HEK293 (cell line): Measurements from ENCODE around the gene FAM169A.
"Not testable (repeated sequence)": the region's sequence is repeated elsewhere in the genome, so short reads cannot be mapped to it uniquely, and the experiment has no call there.

Experiments used
- CTCF ChIA-PET: fragments of 350-600 bp; formaldehyde crosslinking; extraction: SDS; loops from one replicate; lab custom pipeline; 2021; ENCODE audit warnings: antibody characterized with exemption; lab: Yijun Ruan, JAX
- POLR2A ChIA-PET: fragments of 300-600 bp; formaldehyde crosslinking; extraction: SDS; loops from one replicate; lab custom pipeline; 2020; ENCODE audit warnings: antibody characterized with exemption, inconsistent platforms; lab: Yijun Ruan, JAX
- H3K27ac ChIP-seq: fragments of 200-500 bp; sonication (Bioruptor generic); 2 replicates; pipeline ENCODE4 v1.5.1; 2014; ENCODE audit warnings: low read depth, low read length, control low read depth, inconsistent platforms; ENCODE audit errors: extremely low read depth
- H3K36me3 ChIP-seq, 2 experiments: fragments of 200-500 bp in 1 of 2; sonication (Bioruptor generic) in 1 of 2; 1 replicate in 1 of 2; 2 replicates in 1 of 2; pipeline ENCODE4 v1.5.1; 2014 to 2017; ENCODE audit warnings: inconsistent platforms in 2 of 2, low read length in 2 of 2; ENCODE audit not compliant: control insufficient read depth in 2 of 2, insufficient read depth in 1 of 2
- H3K4me1 ChIP-seq: fragments of 200-500 bp; sonication (Bioruptor generic); 2 replicates; pipeline ENCODE4 v1.5.1; 2014; ENCODE audit warnings: mild to moderate bottlenecking, low read length, inconsistent platforms; ENCODE audit not compliant: control insufficient read depth, insufficient read depth
- H3K4me3 ChIP-seq: 2 replicates; pipeline ENCODE4 v1.5.1; 2011; ENCODE audit warnings: low read depth, mild to moderate bottlenecking, control low read depth, low read length, moderate library complexity
- H3K9me3 ChIP-seq: fragments of 200-500 bp; sonication (Bioruptor generic); 2 replicates; pipeline ENCODE4 v1.5.1; 2014; ENCODE audit warnings: low read depth, low read length, inconsistent platforms; ENCODE audit not compliant: control insufficient read depth, insufficient read depth
- FEZF1 ChIP-seq: fragments of 450-650 bp; formaldehyde crosslinking; IDR thresholded peaks from 2 replicates; pipeline ENCODE4 v1.5.1; 2016; ENCODE audit warnings: missing biosample characterization, missing genetic modification characterization
- HOXC10 ChIP-seq: sonication (generic); formaldehyde crosslinking; IDR thresholded peaks from 2 replicates; pipeline ENCODE4 v1.8.1; 2023; ENCODE audit warnings: mild to moderate bottlenecking, missing genetic modification reagents
- IKZF3 ChIP-seq: fragments of 450-650 bp; IDR thresholded peaks from 2 replicates; pipeline ENCODE4 v1.5.0; 2018; ENCODE audit warnings: missing biosample characterization, mild to moderate bottlenecking, missing genetic modification characterization, moderate library complexity
- KLF9 ChIP-seq: fragments of 450-650 bp; formaldehyde crosslinking; IDR thresholded peaks from 2 replicates; pipeline ENCODE4 v1.5.1; 2016; ENCODE audit warnings: missing biosample characterization, missing genetic modification characterization, low read depth
- REPIN1 ChIP-seq: fragments of 450-650 bp; formaldehyde crosslinking; IDR thresholded peaks from 2 replicates; pipeline ENCODE4 v1.5.1; 2017; ENCODE audit warnings: missing biosample characterization, missing genetic modification characterization, low read depth
- SCRT2 ChIP-seq: fragments of 450-650 bp; formaldehyde crosslinking; IDR thresholded peaks from 2 replicates; pipeline ENCODE4 v1.5.1; 2016; ENCODE audit warnings: missing biosample characterization, missing genetic modification characterization
- SP2 ChIP-seq: fragments of 450-650 bp; formaldehyde crosslinking; IDR thresholded peaks from 2 replicates; pipeline ENCODE4 v1.5.1; 2016; ENCODE audit warnings: missing biosample characterization, missing genetic modification characterization
- SP3 ChIP-seq: fragments of 450-650 bp; formaldehyde crosslinking; IDR thresholded peaks from 2 replicates; pipeline ENCODE4 v1.5.1; 2016; ENCODE audit warnings: missing biosample characterization, missing genetic modification characterization
- ZBTB7A ChIP-seq: fragments of 450-650 bp; formaldehyde crosslinking; IDR thresholded peaks from 2 replicates; pipeline ENCODE4 v1.5.1; 2016; ENCODE audit warnings: low read depth, missing biosample characterization, missing genetic modification characterization
- ZNF112 ChIP-seq: fragments of 450-650 bp; formaldehyde crosslinking; IDR thresholded peaks from 2 replicates; pipeline ENCODE4 v1.5.0; 2017; ENCODE audit warnings: missing biosample characterization, missing genetic modification characterization
- ZNF221 ChIP-seq: fragments of 450-650 bp; formaldehyde crosslinking; IDR thresholded peaks from 2 replicates; pipeline ENCODE4 v1.5.1; 2017; ENCODE audit warnings: missing biosample characterization, missing genetic modification characterization, borderline replicate concordance
- ZNF302 ChIP-seq: fragments of 450-650 bp; formaldehyde crosslinking; IDR thresholded peaks from 2 replicates; pipeline ENCODE4 v1.5.1; 2016; ENCODE audit warnings: missing biosample characterization, missing genetic modification characterization, low read depth
- ZNF561 ChIP-seq: fragments of 450-650 bp; IDR thresholded peaks from 2 replicates; pipeline ENCODE4 v1.5.1; 2018; ENCODE audit warnings: missing biosample characterization, missing genetic modification characterization, borderline replicate concordance
- ZNF571 ChIP-seq: fragments of 450-650 bp; formaldehyde crosslinking; IDR thresholded peaks from 2 replicates; pipeline ENCODE4 v1.5.0; 2017; ENCODE audit warnings: missing biosample characterization, missing genetic modification characterization
- ZNF621 ChIP-seq: fragments of 450-650 bp; formaldehyde crosslinking; IDR thresholded peaks from 2 replicates; pipeline ENCODE4 v1.5.1; 2017; ENCODE audit warnings: missing biosample characterization, missing genetic modification characterization
- ZNF791 ChIP-seq: fragments of 450-650 bp; formaldehyde crosslinking; IDR thresholded peaks from 2 replicates; pipeline ENCODE4 v1.5.1; 2016; ENCODE audit warnings: missing biosample characterization, missing genetic modification characterization
- TF ChIP-seq, protein P1 (sequence below): fragments of 450-650 bp; formaldehyde crosslinking; IDR thresholded peaks from 2 replicates; pipeline ENCODE4 v1.5.1; 2017; ENCODE audit warnings: missing biosample characterization, missing genetic modification characterization
- TF ChIP-seq, protein P2 (sequence below): fragments of 450-650 bp; formaldehyde crosslinking; IDR thresholded peaks from 2 replicates; pipeline ENCODE4 v1.5.1; 2016; ENCODE audit warnings: missing biosample characterization, missing genetic modification characterization
- TF ChIP-seq, protein P3 (sequence below): fragments of 450-650 bp; formaldehyde crosslinking; conservative IDR thresholded peaks from 2 replicates; pipeline ENCODE4 v1.5.1; 2016; ENCODE audit warnings: low read depth, missing biosample characterization, missing genetic modification characterization
- TF ChIP-seq, protein P4 (sequence below): fragments of 450-650 bp; formaldehyde crosslinking; IDR thresholded peaks from 2 replicates; pipeline ENCODE4 v1.5.1; 2017; ENCODE audit warnings: missing biosample characterization, missing genetic modification characterization
- TF ChIP-seq, protein P5 (sequence below): fragments of 450-650 bp; formaldehyde crosslinking; optimal IDR thresholded peaks from 2 replicates; pipeline ENCODE3; 2016; ENCODE audit warnings: missing biosample characterization, mild to moderate bottlenecking, missing genetic modification characterization

The FAM169A gene

GRCh38 chr5:74863726-74864125, 2.5 kb downstream of the FAM169A start:
- Histone ChIP-seq H3K36me3 (no peaks in the 10 kb centered on the region), H3K27ac (no peak overlapping the region), H3K4me3 (no peak overlapping the region), H3K9me3 (no peaks in the 10 kb centered on the region), H3K4me1 (peaks cover 3% of the 10 kb centered on the region; the same call in 1 of the 2 replicates)
- POLR2A ChIA-PET = no interaction called here
- CTCF ChIA-PET = interaction anchor here (0.6 kb wide), 1 partner anchor 92 kb away, joined by 3 read pairs; no protein-coding TSS in a partner anchor
- no peak for TF ChIP-seq IKZF3 (tag by site-specific recombination)
- TF ChIP-seq ZNF302 (tag by site-specific recombination) = no peak
- TF ChIP-seq, protein P1, sequence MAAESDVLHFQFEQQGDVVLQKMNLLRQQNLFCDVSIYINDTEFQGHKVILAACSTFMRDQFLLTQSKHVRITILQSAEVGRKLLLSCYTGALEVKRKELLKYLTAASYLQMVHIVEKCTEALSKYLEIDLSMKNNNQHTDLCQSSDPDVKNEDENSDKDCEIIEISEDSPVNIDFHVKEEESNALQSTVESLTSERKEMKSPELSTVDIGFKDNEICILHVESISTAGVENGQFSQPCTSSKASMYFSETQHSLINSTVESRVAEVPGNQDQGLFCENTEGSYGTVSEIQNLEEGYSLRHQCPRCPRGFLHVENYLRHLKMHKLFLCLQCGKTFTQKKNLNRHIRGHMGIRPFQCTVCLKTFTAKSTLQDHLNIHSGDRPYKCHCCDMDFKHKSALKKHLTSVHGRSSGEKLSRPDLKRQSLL (tag by site-specific recombination) = no peak
- TF ChIP-seq KLF9 = no peak
- no peak for TF ChIP-seq SP3
- TF ChIP-seq, protein P2, sequence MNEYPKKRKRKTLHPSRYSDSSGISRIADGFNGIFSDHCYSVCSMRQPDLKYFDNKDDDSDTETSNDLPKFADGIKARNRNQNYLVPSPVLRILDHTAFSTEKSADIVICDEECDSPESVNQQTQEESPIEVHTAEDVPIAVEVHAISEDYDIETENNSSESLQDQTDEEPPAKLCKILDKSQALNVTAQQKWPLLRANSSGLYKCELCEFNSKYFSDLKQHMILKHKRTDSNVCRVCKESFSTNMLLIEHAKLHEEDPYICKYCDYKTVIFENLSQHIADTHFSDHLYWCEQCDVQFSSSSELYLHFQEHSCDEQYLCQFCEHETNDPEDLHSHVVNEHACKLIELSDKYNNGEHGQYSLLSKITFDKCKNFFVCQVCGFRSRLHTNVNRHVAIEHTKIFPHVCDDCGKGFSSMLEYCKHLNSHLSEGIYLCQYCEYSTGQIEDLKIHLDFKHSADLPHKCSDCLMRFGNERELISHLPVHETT (tag by site-specific recombination) = no peak
- TF ChIP-seq REPIN1 (tag by site-specific recombination) = no peak
- TF ChIP-seq SCRT2 = no peak
- TF ChIP-seq SP2 = no peak
- no peak for TF ChIP-seq ZNF112 (tag by site-specific recombination)

GRCh38 chr5:74862221-74862620, 4.0 kb downstream of the FAM169A start:
- Histone ChIP-seq H3K9me3 (no peaks in the 10 kb centered on the region), H3K36me3 (no peaks in the 10 kb centered on the region; a peak in 1 of 3 replicates)
- CTCF ChIA-PET = no interaction called here
- TF ChIP-seq, protein P3, sequence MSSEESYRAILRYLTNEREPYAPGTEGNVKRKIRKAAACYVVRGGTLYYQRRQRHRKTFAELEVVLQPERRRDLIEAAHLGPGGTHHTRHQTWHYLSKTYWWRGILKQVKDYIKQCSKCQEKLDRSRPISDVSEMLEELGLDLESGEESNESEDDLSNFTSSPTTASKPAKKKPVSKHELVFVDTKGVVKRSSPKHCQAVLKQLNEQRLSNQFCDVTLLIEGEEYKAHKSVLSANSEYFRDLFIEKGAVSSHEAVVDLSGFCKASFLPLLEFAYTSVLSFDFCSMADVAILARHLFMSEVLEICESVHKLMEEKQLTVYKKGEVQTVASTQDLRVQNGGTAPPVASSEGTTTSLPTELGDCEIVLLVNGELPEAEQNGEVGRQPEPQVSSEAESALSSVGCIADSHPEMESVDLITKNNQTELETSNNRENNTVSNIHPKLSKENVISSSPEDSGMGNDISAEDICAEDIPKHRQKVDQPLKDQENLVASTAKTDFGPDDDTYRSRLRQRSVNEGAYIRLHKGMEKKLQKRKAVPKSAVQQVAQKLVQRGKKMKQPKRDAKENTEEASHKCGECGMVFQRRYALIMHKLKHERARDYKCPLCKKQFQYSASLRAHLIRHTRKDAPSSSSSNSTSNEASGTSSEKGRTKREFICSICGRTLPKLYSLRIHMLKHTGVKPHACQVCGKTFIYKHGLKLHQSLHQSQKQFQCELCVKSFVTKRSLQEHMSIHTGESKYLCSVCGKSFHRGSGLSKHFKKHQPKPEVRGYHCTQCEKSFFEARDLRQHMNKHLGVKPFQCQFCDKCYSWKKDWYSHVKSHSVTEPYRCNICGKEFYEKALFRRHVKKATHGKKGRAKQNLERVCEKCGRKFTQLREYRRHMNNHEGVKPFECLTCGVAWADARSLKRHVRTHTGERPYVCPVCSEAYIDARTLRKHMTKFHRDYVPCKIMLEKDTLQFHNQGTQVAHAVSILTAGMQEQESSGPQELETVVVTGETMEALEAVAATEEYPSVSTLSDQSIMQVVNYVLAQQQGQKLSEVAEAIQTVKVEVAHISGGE (tag by site-specific recombination) = no peak
- TF ChIP-seq SCRT2 (no peak), ZNF621 (tag by site-specific recombination) (no peak)
- TF ChIP-seq, all 188 proteins: peak for 0
- peaks cover 3% of the 10 kb centered on the region; the same call in 1 of the 2 replicates for H3K4me1 ChIP-seq
- H3K4me3 ChIP-seq = no peak overlapping the region
- POLR2A ChIA-PET = interaction anchor here (0.6 to 0.7 kb wide), 2 partner anchors 478 to 628 kb away, joined by 3 read pairs; no protein-coding TSS in a partner anchor
- H3K27ac ChIP-seq = no peak overlapping the region

GRCh38 chr5:74856975-74857374, 9.2 kb downstream of the FAM169A start:
- ChIA-PET POLR2A (interaction anchor here (0.6 kb wide), 1 partner anchor 9 kb away, joined by 3 read pairs; the partner anchor contains the start of gene FAM169A), CTCF (interaction anchor here (0.7 kb wide), 1 partner anchor 45 kb away, joined by 3 read pairs; no protein-coding TSS in a partner anchor)

GRCh38 chr5:74853256-74853655, 12.9 kb downstream of the FAM169A start:
- Histone ChIP-seq H3K36me3 (no peaks in the 10 kb centered on the region; a peak in 1 of 3 replicates), H3K4me1 (peaks cover 9% of the 10 kb centered on the region; the same call in 1 of the 2 replicates), H3K27ac (no peak overlapping the region), H3K4me3 (no peak overlapping the region), H3K9me3 (no peaks in the 10 kb centered on the region)
- POLR2A ChIA-PET = no interaction called here
- CTCF ChIA-PET = no interaction called here
- no peak for TF ChIP-seq ZNF571 (tag by site-specific recombination)
- TF ChIP-seq, protein P4, sequence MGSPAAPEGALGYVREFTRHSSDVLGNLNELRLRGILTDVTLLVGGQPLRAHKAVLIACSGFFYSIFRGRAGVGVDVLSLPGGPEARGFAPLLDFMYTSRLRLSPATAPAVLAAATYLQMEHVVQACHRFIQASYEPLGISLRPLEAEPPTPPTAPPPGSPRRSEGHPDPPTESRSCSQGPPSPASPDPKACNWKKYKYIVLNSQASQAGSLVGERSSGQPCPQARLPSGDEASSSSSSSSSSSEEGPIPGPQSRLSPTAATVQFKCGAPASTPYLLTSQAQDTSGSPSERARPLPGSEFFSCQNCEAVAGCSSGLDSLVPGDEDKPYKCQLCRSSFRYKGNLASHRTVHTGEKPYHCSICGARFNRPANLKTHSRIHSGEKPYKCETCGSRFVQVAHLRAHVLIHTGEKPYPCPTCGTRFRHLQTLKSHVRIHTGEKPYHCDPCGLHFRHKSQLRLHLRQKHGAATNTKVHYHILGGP (tag by site-specific recombination) = no peak
- no peak for TF ChIP-seq ZNF561
- no peak for TF ChIP-seq ZBTB7A (tag by site-specific recombination)
- TF ChIP-seq ZNF221 (tag by site-specific recombination) = no peak
- no peak for TF ChIP-seq ZNF791 (tag by site-specific recombination)
- TF ChIP-seq, protein P5, sequence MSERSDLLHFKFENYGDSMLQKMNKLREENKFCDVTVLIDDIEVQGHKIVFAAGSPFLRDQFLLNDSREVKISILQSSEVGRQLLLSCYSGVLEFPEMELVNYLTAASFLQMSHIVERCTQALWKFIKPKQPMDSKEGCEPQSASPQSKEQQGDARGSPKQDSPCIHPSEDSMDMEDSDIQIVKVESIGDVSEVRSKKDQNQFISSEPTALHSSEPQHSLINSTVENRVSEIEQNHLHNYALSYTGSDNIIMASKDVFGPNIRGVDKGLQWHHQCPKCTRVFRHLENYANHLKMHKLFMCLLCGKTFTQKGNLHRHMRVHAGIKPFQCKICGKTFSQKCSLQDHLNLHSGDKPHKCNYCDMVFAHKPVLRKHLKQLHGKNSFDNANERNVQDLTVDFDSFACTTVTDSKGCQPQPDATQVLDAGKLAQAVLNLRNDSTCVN = no peak
- no peak for TF ChIP-seq FEZF1 (tag by site-specific recombination)
- TF ChIP-seq HOXC10 = no peak

More at GRCh38 chr5:74856975-74857374, 9.2 kb downstream of the FAM169A start:
- H3K9me3 ChIP-seq, H3K4me1 ChIP-seq, H3K36me3 ChIP-seq, H3K27ac ChIP-seq, H3K4me3 ChIP-seq: not testable (repeated sequence)
